GM12872 (cell line): Measurements from ENCODE around the gene MAP3K14.

Experiments used
- CTCF ChIP-seq: IDR thresholded peaks from 3 replicates; pipeline ENCODE4 v1.5.1; 2011; ENCODE audit warnings: low read depth, mild to moderate bottlenecking, low read length, moderate library complexity; ENCODE audit not compliant: insufficient read depth

Gene MAP3K14

GRCh38 chr17:45299361-45299760 is 17.5 kb downstream of the MAP3K14 start:
- TF ChIP-seq CTCF = no peak

- no peak for TF ChIP-seq CTCF
These were observed 18.1 kb downstream of the MAP3K14 start for GRCh38 chr17:45298546-45299285.

- TF ChIP-seq CTCF = no peak
These were observed 20.0 kb downstream of the MAP3K14 start for GRCh38 chr17:45296833-45297124.

- no peak for TF ChIP-seq CTCF
These were observed 20.6 kb downstream of the MAP3K14 start for GRCh38 chr17:45296003-45296832.

- no peak for TF ChIP-seq CTCF
These were observed 22.3 kb downstream of the MAP3K14 start for GRCh38 chr17:45294506-45294905.

GRCh38 chr17:45293413-45294211 is 23.2 kb downstream of the MAP3K14 start:
- no peak for TF ChIP-seq CTCF
